ENCODE data around the gene DST.

DNA sequence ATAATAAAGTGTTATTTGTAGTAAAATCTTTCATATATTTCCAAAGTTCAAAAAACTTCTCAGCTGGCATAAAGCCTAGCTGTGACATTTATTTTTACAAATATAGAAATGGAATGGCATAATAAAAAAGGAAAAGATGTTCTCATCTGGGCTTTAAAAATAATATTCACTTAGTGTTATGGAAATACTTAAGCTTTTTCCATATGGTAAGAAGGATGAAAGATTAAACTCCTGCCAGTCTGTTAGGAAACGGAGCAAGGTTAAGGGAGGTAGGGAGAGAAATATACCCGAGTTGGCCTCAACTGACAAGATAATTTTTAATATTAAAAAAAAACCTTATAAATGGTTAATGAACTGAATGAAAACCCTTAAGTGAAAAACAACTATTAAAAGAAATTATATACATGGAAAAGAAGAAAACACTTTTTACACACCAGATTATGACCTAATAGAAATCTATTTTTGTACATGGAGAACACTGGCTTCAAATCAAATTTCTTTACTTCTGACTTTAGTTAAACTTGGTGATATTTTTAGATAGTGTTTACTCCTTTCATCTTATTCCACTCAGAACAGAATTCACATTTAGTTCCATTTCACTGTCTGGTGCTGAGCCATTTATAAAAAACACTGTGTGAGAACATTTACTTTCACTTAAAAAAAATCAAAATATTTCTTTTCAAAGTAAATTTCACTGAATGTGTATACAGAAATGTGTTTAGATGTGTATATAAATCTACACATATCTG is 137.0 kb downstream of the DST start:
- TF ChIP-seq, protein P1, sequence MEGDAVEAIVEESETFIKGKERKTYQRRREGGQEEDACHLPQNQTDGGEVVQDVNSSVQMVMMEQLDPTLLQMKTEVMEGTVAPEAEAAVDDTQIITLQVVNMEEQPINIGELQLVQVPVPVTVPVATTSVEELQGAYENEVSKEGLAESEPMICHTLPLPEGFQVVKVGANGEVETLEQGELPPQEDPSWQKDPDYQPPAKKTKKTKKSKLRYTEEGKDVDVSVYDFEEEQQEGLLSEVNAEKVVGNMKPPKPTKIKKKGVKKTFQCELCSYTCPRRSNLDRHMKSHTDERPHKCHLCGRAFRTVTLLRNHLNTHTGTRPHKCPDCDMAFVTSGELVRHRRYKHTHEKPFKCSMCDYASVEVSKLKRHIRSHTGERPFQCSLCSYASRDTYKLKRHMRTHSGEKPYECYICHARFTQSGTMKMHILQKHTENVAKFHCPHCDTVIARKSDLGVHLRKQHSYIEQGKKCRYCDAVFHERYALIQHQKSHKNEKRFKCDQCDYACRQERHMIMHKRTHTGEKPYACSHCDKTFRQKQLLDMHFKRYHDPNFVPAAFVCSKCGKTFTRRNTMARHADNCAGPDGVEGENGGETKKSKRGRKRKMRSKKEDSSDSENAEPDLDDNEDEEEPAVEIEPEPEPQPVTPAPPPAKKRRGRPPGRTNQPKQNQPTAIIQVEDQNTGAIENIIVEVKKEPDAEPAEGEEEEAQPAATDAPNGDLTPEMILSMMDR (IDR thresholded peaks at IDR 0.05) = no peak
- TF ChIP-seq EZH2 (IDR thresholded peaks at IDR 0.05; ENCODE audit: borderline replicate concordance, insufficient read depth, low read depth, low read length, poor library complexity, severe bottlenecking) = no peak

All from B cell (primary cell).